Measurements from ENCODE around the gene SPTLC1. TPM values are rescaled to one million over a fixed set of nuclear protein-coding genes. Genes with fewer than 3 reads are reported as not detected.
"Not testable (repeated sequence)": the region's sequence is repeated elsewhere in the genome, so short reads cannot be mapped to it uniquely, and the experiment has no call there.

Gene SPTLC1
- total RNA-seq, 1 donor from 2014 or later: 60.2 TPM

DNA sequence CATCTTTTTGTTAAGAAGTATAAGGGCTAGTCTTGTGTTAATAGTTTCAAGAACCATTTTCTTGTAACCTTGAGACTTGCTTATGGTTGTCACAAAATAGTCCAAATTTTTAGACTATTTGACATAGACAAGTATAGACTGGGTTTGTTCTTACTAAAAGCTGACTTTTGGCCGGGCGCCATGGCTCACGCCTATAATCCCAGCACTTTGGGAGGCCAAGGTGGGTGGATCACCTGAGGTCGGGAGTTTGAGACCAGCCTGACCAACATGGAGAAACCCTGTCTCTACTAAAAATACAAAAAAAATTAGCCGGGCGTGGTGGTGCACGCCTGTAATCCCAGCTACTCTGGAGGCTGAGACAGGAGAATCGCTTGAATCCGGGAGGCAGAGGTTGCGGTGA, 113.3 kb downstream of the SPTLC1 start:
- intact Hi-C loops (cut with micrococcal nuclease); H3K4me1 Mint-ChIP-seq (ENCODE audit: low read depth); H3K9me3 Mint-ChIP-seq; H3K4me3 Mint-ChIP-seq; H3K27me3 Mint-ChIP-seq (ENCODE audit: insufficient read depth); DNase-seq (ENCODE audit: low spot score); H3K27ac Mint-ChIP-seq; H3K36me3 Mint-ChIP-seq (ENCODE audit: low read depth): not testable (repeated sequence)

DNA sequence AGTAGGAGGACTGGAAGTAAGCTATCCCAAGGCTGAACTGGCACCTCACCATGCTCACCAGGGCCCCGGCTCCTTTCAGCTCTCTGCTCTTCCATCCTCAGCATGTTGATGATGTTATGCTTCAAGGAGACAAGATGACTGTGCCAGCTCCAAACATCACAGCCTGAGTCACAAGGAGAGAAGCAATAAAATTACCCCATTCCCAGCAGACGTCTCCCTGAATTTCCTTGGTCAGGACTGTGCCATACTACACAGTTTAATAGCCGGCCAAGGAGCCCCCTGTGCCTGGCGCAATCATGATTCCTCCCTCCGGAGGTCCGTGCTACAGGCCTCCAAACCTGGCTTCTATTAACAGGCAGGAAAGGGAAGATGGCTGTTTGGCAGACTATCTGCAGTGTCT, 114.0 kb downstream of the SPTLC1 start:
- Mint-ChIP-seq H3K4me3 (no peak overlapping the region), H3K4me1 (ENCODE audit: low read depth) (no peaks in the 10 kb centered on the region), H3K27ac (no peak overlapping the region), H3K27me3 (ENCODE audit: insufficient read depth) (peaks cover 8% of the 10 kb centered on the region), H3K9me3 (no peaks in the 10 kb centered on the region), H3K36me3 (ENCODE audit: low read depth) (no peaks in the 10 kb centered on the region)
- DNase-seq (ENCODE audit: low spot score): no peak
- intact Hi-C loops (cut with micrococcal nuclease): no loop called here

DNA sequence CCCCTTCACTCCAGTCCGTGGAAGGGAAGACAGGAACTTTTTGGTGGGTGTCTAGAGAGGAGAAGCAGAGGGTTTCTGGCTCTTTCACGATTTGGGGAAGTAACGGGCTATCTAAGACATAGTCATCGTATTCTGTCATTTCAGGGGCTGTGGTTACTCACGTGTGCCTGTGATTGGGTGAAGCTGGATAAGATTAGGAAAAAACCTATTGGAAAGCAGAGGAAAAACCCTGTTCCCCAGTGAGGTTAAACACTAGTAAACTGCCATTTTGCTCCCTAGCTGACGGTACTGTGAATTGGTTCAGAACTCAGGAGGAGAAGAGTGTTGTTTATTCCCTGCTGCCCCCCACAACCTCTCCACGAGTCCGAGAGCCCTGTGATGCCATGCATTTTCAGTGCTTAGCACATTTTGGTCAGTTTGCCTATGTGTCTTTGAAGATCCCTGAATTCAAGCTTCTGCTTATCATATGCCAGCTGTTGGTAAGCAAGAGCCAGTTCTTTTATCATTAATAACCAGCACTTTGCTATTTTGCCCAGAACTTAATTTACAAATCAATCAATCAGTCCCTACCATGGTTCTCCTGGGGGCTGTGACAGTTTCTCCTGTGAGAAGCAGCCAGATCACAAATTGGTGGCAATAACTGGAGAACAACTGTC, 120.1 kb downstream of the SPTLC1 start:
- Mint-ChIP-seq H3K4me3 (no peak overlapping the region), H3K36me3 (ENCODE audit: low read depth) (no peaks in the 10 kb centered on the region), H3K4me1 (ENCODE audit: low read depth) (no peaks in the 10 kb centered on the region), H3K9me3 (no peaks in the 10 kb centered on the region), H3K27ac (no peak overlapping the region), H3K27me3 (ENCODE audit: insufficient read depth) (peaks cover 30% of the 10 kb centered on the region)
- DNase-seq (ENCODE audit: low spot score): no peak
- intact Hi-C loops (cut with micrococcal nuclease): no loop called here

DNA sequence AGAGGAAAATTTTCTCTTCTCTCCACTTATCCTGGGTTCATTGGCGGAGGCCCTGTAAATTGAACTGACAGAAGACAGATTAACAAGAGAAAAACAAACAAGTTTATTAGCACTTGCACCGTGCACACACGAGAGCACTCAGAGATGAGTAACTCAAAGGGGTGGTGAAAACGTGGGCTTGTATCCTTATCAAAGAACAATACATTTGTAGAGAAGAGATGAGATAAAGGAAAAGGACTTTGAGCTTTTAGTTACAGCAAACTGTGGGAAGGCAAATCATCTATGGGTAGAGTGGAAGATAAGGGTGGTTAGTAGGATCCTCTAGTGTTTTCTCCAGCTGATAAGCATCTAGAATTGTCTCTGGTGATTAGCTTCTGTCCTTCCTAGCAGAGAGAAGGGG, 120.8 kb downstream of the SPTLC1 start:
- H3K9me3 Mint-ChIP-seq: no peaks in the 10 kb centered on the region
- no peaks in the 10 kb centered on the region for H3K4me1 Mint-ChIP-seq (ENCODE audit: low read depth)
- no peaks in the 10 kb centered on the region for H3K36me3 Mint-ChIP-seq (ENCODE audit: low read depth)
- no peak for DNase-seq (ENCODE audit: low spot score)
- H3K27ac Mint-ChIP-seq: no peak overlapping the region
- peaks cover 31% of the 10 kb centered on the region for H3K27me3 Mint-ChIP-seq (ENCODE audit: insufficient read depth)
- intact Hi-C loops (cut with micrococcal nuclease): no loop called here
- no peak overlapping the region for H3K4me3 Mint-ChIP-seq

DNA sequence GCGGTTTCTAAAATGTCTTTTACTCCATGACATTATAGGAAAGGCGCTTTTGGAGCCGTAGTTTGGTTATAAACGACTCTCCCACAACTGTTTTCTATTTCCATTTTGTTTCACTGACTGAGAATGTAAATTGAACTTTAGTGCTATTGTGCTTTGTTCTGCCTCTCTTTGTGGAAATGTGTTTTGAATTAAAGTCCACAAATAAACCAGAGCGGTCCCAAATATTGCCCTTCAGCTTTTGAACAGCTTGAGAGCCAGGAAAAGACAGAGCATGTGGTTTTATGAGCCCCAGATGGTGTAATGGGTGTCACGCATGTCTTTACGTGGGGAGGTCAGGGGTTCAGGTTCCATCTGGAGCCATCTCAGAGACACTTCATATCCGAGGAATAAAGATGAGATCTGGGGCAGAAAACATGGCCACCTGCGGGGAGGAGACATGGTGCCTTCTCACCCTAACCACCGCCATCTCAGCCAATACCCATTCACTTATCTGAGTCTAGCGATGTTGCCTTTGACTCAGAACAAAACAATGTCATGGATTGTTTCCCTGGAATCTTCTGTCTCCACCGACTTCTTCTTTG, 122.7 kb downstream of the SPTLC1 start:
- DNase-seq (ENCODE audit: low spot score): no peak
- Mint-ChIP-seq H3K4me1 (ENCODE audit: low read depth) (no peaks in the 10 kb centered on the region), H3K27me3 (ENCODE audit: insufficient read depth) (peaks cover 30% of the 10 kb centered on the region), H3K27ac (no peak overlapping the region), H3K9me3 (no peaks in the 10 kb centered on the region), H3K36me3 (ENCODE audit: low read depth) (no peaks in the 10 kb centered on the region), H3K4me3 (no peak overlapping the region)
- intact Hi-C loops (cut with micrococcal nuclease): no loop called here

DNA sequence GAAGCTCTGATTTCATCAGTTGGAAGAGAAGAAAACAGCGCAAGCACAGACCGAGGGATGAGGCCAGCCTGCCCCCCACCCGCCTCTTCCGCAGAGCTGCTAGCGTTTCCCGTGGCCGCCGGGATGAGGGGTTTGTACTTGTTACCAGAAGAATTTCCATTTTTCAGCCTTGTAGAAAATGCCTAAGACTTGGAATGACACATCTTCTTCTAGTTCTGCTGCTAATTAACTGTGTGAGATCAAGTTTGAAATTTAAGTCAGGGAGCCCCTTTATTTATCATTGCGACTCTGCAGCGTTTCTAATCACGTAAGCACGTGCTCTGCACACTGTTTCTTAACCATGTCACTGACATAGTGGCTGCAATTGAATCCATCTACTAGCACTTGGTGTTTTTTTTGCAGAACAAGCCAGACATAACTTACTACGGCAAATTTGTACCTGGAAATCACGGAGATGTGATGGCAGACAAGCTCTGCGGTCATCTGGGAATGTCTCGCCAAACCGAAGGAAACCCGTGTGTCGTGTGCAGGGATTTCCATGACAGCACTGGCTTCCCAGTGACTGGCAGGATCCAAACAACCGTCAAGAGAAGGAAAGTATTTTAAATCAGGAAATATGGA, 123.4 kb downstream of the SPTLC1 start:
- H3K36me3 Mint-ChIP-seq (ENCODE audit: low read depth): no peaks in the 10 kb centered on the region
- H3K27me3 Mint-ChIP-seq (ENCODE audit: insufficient read depth): peaks cover 30% of the 10 kb centered on the region
- no peaks in the 10 kb centered on the region for H3K9me3 Mint-ChIP-seq
- DNase-seq (ENCODE audit: low spot score): no peak
- H3K4me3 Mint-ChIP-seq: no peak overlapping the region
- intact Hi-C loops (cut with micrococcal nuclease): no loop called here
- no peaks in the 10 kb centered on the region for H3K4me1 Mint-ChIP-seq (ENCODE audit: low read depth)
- no peak overlapping the region for H3K27ac Mint-ChIP-seq

DNA sequence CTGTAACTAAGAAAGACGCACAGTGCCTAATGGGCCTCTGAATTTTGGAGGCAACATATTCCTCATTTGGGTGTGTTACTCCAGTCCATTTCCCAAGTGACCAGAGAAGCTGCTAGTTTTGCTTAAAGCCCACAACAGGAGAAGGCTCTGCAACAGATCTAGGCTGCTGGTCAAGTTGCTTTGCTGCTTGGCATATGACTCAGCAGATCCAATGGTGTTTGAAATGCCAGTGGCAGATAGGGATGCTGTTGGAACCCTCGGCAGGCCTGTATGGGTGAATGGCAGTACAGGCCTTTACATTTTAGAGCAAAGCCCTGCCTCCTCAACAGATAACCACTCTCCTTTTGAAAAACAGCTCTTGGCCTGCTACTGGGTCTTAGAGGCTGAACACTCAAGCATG, 129.0 kb downstream of the SPTLC1 start:
- Mint-ChIP-seq H3K4me3 (no peak overlapping the region), H3K36me3 (ENCODE audit: low read depth) (no peaks in the 10 kb centered on the region), H3K27ac (no peak overlapping the region), H3K9me3 (no peaks in the 10 kb centered on the region), H3K27me3 (ENCODE audit: insufficient read depth) (peaks cover 6% of the 10 kb centered on the region), H3K4me1 (ENCODE audit: low read depth) (no peaks in the 10 kb centered on the region)
- intact Hi-C loops (cut with micrococcal nuclease): no loop called here
- DNase-seq (ENCODE audit: low spot score): no peak

DNA sequence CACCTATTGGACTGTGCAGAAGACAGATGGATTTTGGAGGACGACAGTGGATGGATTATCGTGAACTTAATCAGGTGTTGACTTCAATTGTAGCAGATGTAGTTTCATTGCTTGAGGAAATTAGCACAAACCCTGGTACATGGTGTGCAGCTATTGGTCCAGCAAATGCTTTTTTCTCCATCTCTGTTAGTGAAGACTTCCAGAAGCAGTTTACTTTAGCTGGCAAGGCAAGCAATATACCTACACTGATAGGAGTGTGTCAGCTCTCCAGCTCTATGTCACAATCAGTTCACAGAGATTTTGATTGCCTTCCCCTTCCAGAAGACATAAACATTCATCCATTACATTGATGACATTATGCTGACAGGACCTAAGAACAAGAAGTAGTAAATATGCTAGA, 129.5 kb downstream of the SPTLC1 start:
- no peak overlapping the region for H3K4me3 Mint-ChIP-seq
- no peak for DNase-seq (ENCODE audit: low spot score)
- H3K4me1 Mint-ChIP-seq (ENCODE audit: low read depth): no peaks in the 10 kb centered on the region
- H3K27me3 Mint-ChIP-seq (ENCODE audit: insufficient read depth): peaks cover 4% of the 10 kb centered on the region
- intact Hi-C loops (cut with micrococcal nuclease): no loop called here
- no peaks in the 10 kb centered on the region for H3K36me3 Mint-ChIP-seq (ENCODE audit: low read depth)
- peaks cover 4% of the 10 kb centered on the region for H3K9me3 Mint-ChIP-seq
- no peak overlapping the region for H3K27ac Mint-ChIP-seq

Other genes with a start within 250 kb of the SPTLC1 start
- 1.1 and 1.6 TPM in 2 replicates for gene ROR2, start 165.2 kb downstream of the SPTLC1 start, total RNA-seq
- 208 and 217 TPM in 2 replicates for gene IARS1, start 178.3 kb upstream of the SPTLC1 start, total RNA-seq
- 84.4 and 95.5 TPM in 2 replicates for gene NOL8, start 209.9 kb upstream of the SPTLC1 start, total RNA-seq
- 24.6 and 26.0 TPM in 2 replicates for gene CENPP, start 210.5 kb upstream of the SPTLC1 start, total RNA-seq

All from activated T-helper 1 cell treated with anti-CD3 and anti-CD28 coated beads, Interleukin-12 subunit alpha, Interleukin-12 subunit beta, Interleukin-2, Interleukin-4 antibody, amounts not matched to agents 30 ng/mL and 10 ng/mL and 1 ng/mL, durations not matched to agents 14 hours and 24 hours and 36 hours (primary cell).